Ishikawa (cell line): ENCODE measurements around the gene ELAVL1.

ENCODE experiments used
- CEBPB ChIP-seq: IDR thresholded peaks from 2 replicates; pipeline ENCODE4 v1.6.1; 2012
- CREB1 ChIP-seq: IDR thresholded peaks from 2 replicates; pipeline ENCODE4 v1.6.1; 2012; ENCODE audit warnings: low read depth
- EGR1 ChIP-seq: IDR thresholded peaks from 2 replicates; pipeline ENCODE4 v1.6.1; 2012
- EP300 ChIP-seq: IDR thresholded peaks from 2 replicates; pipeline ENCODE4 v1.6.1; 2012; ENCODE audit warnings: borderline replicate concordance
- FOXM1 ChIP-seq: IDR thresholded peaks from 2 replicates; pipeline ENCODE4 v1.6.1; 2012; ENCODE audit warnings: low read depth, borderline replicate concordance
- MAX ChIP-seq: IDR thresholded peaks from 2 replicates; pipeline ENCODE4 v1.6.1; 2012
- NFIC ChIP-seq: IDR thresholded peaks from 2 replicates; pipeline ENCODE4 v1.6.1; 2012
- RAD21 ChIP-seq: IDR thresholded peaks from 2 replicates; pipeline ENCODE4 v1.6.1; 2012; ENCODE audit warnings: low read depth
- REST ChIP-seq: IDR thresholded peaks from 2 replicates; pipeline ENCODE4 v1.6.1; 2012; ENCODE audit warnings: low read depth, mild to moderate bottlenecking
- TAF1 ChIP-seq: IDR thresholded peaks from 2 replicates; pipeline ENCODE4 v1.6.1; 2012; ENCODE audit warnings: low read depth, mild to moderate bottlenecking
- TCF12 ChIP-seq: IDR thresholded peaks from 2 replicates; pipeline ENCODE4 v1.6.1; 2012; ENCODE audit warnings: low read depth
- TEAD4 ChIP-seq: IDR thresholded peaks from 2 replicates; pipeline ENCODE4 v1.6.1; 2012
- USF1 ChIP-seq: IDR thresholded peaks from 2 replicates; pipeline ENCODE4 v1.6.1; 2012
- YY1 ChIP-seq: IDR thresholded peaks from 2 replicates; pipeline ENCODE4 v1.6.1; 2012; ENCODE audit warnings: low read depth
- ZBTB7A ChIP-seq: IDR thresholded peaks from 2 replicates; pipeline ENCODE4 v1.6.1; 2012; ENCODE audit warnings: low read depth

Gene ELAVL1

GRCh38 chr19:7953576-7953975, 51.9 kb downstream of the ELAVL1 start:
- TF ChIP-seq FOXM1, result no peak
- no peak for TF ChIP-seq USF1
- no peak for TF ChIP-seq ZBTB7A
- TF ChIP-seq MAX, result no peak
- no peak for TF ChIP-seq REST
- TF ChIP-seq CREB1, result no peak
- no peak for TF ChIP-seq TCF12
- no peak for TF ChIP-seq CEBPB
- no peak for TF ChIP-seq YY1
- no peak for TF ChIP-seq EGR1
- no peak for TF ChIP-seq EP300

GRCh38 chr19:7953060-7953459, 52.4 kb downstream of the ELAVL1 start:
- TF ChIP-seq FOXM1 (no peak), MAX (no peak)

- no peak for TF ChIP-seq TEAD4
- TF ChIP-seq REST, result no peak
- TF ChIP-seq EP300, result no peak
- no peak for TF ChIP-seq TCF12
- TF ChIP-seq RAD21, result no peak
- no peak for TF ChIP-seq FOXM1
- TF ChIP-seq ZBTB7A, result no peak
- TF ChIP-seq CREB1, result no peak
- no peak for TF ChIP-seq EGR1
- TF ChIP-seq CEBPB, result no peak
- TF ChIP-seq MAX, result no peak
- TF ChIP-seq TAF1, result no peak
- TF ChIP-seq YY1, result no peak
- no peak for TF ChIP-seq NFIC
Measured at GRCh38 chr19:7947939-7948338, 57.5 kb downstream of the ELAVL1 start.

- TF ChIP-seq TEAD4 (peak; percentile 56; the same call in 1 of the 2 replicates), CREB1 (no peak), YY1 (no peak), REST (peak; percentile 32; the same call in 1 of the 2 replicates), TAF1 (no peak), RAD21 (peak; percentile 79), EGR1 (no peak), CEBPB (no peak), ZBTB7A (no peak), FOXM1 (no peak), MAX (no peak; the same call in 1 of the 2 replicates), NFIC (no peak), TCF12 (no peak), EP300 (no peak), USF1 (no peak)
Measured at GRCh38 chr19:7944177-7944761, 61.2 kb downstream of the ELAVL1 start.
